ENCODE measurements around the gene REC8. TPM values are rescaled to one million over a fixed set of nuclear protein-coding genes. Genes with fewer than 3 reads are reported as not detected.

Gene REC8
- total RNA-seq, 1 experiment from 2014 or later: 6.1 TPM

DNA sequence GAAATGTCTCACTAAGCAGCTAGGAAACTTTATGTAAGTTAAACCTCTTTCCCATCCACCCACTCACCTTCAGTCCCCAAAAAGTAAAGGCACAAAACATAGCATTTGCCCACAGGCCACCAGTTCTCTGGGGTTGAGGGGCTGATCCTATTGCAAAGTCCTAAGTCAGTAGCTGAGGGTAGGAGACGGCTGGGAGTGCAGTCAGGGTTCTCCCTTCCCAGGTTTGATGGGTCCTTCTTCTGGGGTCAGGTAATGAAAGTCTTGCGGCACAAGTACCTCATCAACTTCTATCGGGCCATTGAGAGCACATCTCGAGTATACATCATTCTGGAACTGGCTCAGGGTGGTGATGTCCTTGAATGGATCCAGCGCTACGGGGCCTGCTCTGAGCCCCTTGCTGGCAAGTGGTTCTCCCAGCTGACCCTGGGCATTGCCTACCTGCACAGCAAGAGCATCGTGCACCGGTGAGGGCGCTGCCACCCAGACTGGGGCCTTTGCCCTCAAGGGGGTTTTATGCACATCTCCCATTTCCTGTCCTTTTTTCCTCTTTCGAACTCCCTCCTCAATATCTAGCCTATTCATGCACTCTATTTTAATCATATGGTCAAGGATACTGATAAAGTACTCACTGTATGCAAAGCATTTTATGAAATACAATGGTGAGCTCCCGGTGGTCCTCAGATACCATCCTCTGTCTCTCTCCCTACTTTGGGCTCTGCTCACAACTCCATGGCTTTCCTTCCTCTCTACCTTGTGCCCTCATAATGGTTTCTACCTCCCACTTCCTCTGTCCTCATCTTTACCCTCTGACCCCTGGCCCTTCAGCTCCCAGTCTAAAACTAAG, 34.6 kb downstream of the REC8 start:
- POLR2A ChIA-PET: interaction anchor here (0.7 to 2.3 kb wide), 3 partner anchors 9 to 84 kb away, joined by 3 to 19 read pairs (median 9); partner anchors contain the start of genes MDP1 and TM9SF1
- Mint-ChIP-seq H3K9me3 (ENCODE audit: unreplicated experiment) (peaks cover 8% of the 10 kb centered on the region), H3K36me3 (ENCODE audit: insufficient read depth, unreplicated experiment) (peaks cover 87% of the 10 kb centered on the region), H3K27me3 (ENCODE audit: insufficient read depth, unreplicated experiment) (no peaks in the 10 kb centered on the region), H3K4me3 (ENCODE audit: unreplicated experiment) (no peak overlapping the region), H3K27ac (ENCODE audit: low read depth, unreplicated experiment) (no peak overlapping the region), H3K4me1 (ENCODE audit: insufficient read depth, unreplicated experiment) (no peaks in the 10 kb centered on the region)
- CTCF ChIA-PET: interaction anchor here (0.5 to 2.0 kb wide), 5 partner anchors 10 to 367 kb away, joined by 3 to 5 read pairs (median 3); partner anchors contain the start of gene CIDEB
- BruUV-seq (replicated peaks): no TSS peak
- no peak for DNase-seq (ENCODE audit: unreplicated experiment)
- TF ChIP-seq, protein P1, sequence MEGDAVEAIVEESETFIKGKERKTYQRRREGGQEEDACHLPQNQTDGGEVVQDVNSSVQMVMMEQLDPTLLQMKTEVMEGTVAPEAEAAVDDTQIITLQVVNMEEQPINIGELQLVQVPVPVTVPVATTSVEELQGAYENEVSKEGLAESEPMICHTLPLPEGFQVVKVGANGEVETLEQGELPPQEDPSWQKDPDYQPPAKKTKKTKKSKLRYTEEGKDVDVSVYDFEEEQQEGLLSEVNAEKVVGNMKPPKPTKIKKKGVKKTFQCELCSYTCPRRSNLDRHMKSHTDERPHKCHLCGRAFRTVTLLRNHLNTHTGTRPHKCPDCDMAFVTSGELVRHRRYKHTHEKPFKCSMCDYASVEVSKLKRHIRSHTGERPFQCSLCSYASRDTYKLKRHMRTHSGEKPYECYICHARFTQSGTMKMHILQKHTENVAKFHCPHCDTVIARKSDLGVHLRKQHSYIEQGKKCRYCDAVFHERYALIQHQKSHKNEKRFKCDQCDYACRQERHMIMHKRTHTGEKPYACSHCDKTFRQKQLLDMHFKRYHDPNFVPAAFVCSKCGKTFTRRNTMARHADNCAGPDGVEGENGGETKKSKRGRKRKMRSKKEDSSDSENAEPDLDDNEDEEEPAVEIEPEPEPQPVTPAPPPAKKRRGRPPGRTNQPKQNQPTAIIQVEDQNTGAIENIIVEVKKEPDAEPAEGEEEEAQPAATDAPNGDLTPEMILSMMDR (IDR thresholded peaks at IDR 0.05; ENCODE audit: unreplicated experiment): no peak
- intact Hi-C loops (cut with micrococcal nuclease): no loop called here

DNA sequence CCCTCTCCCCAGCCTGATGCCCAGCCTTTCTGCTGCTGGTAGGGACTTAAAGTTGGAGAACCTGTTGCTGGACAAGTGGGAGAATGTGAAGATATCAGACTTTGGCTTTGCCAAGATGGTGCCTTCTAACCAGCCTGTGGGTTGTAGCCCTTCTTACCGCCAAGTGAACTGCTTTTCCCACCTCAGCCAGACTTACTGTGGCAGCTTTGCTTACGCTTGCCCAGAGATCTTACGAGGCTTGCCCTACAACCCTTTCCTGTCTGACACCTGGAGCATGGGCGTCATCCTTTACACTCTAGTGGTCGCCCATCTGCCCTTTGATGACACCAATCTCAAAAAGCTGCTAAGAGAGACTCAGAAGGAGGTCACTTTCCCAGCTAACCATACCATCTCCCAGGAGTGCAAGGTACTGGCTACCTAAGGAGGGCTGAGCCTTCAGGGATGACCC, 35.2 kb downstream of the REC8 start:
- POLR2A ChIA-PET: interaction anchor here (1.3 to 2.3 kb wide), 3 partner anchors 8 to 59 kb away, joined by 3 to 19 read pairs (median 9); partner anchors contain the start of genes MDP1 and TM9SF1
- H3K27ac Mint-ChIP-seq (ENCODE audit: low read depth, unreplicated experiment): no peak overlapping the region
- intact Hi-C loops (cut with micrococcal nuclease): no loop called here
- TF ChIP-seq, protein P1 (IDR thresholded peaks at IDR 0.05; ENCODE audit: unreplicated experiment): no peak
- no peaks in the 10 kb centered on the region for H3K27me3 Mint-ChIP-seq (ENCODE audit: insufficient read depth, unreplicated experiment)
- BruUV-seq (replicated peaks): no TSS peak
- H3K4me1 Mint-ChIP-seq (ENCODE audit: insufficient read depth, unreplicated experiment): no peaks in the 10 kb centered on the region
- CTCF ChIA-PET: interaction anchor here (0.5 to 2.0 kb wide), 5 partner anchors 11 to 367 kb away, joined by 3 to 5 read pairs (median 3); no protein-coding TSS in a partner anchor
- DNase-seq (ENCODE audit: unreplicated experiment): no peak
- no peak overlapping the region for H3K4me3 Mint-ChIP-seq (ENCODE audit: unreplicated experiment)
- H3K9me3 Mint-ChIP-seq (ENCODE audit: unreplicated experiment): peaks cover 8% of the 10 kb centered on the region
- H3K36me3 Mint-ChIP-seq (ENCODE audit: insufficient read depth, unreplicated experiment): peaks cover 85% of the 10 kb centered on the region

DNA sequence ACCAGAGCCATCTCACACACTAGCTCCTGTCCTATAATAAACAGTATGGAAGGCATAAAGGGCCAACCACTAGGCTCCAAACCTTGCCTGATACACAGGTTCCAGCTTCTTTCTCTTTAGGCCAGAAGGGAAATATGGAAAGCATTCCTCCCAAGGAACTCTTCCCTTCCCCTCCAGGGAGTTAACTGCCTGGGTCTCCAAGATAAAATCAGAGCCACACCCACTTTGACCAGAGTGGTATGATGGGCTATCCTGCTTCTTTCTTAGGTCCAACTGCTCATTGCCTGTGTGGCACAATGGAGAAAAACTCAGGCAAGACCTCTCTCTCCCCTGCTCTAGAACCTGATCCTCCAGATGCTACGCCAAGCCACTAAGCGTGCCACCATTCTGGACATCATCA, 35.7 kb downstream of the REC8 start:
- DNase-seq (ENCODE audit: unreplicated experiment): no peak
- H3K9me3 Mint-ChIP-seq (ENCODE audit: unreplicated experiment): peaks cover 6% of the 10 kb centered on the region
- intact Hi-C loops (cut with micrococcal nuclease): no loop called here
- no peak overlapping the region for H3K4me3 Mint-ChIP-seq (ENCODE audit: unreplicated experiment)
- no TSS peak for BruUV-seq (replicated peaks)
- H3K36me3 Mint-ChIP-seq (ENCODE audit: insufficient read depth, unreplicated experiment): peaks cover 86% of the 10 kb centered on the region
- no peak overlapping the region for H3K27ac Mint-ChIP-seq (ENCODE audit: low read depth, unreplicated experiment)
- POLR2A ChIA-PET: interaction anchor here (1.3 to 2.3 kb wide), 3 partner anchors 8 to 60 kb away, joined by 3 to 19 read pairs (median 9); partner anchors contain the start of genes MDP1 and TM9SF1
- CTCF ChIA-PET: interaction anchor here (0.6 to 1.4 kb wide), 3 partner anchors 22 to 224 kb away, joined by 3 read pairs; no protein-coding TSS in a partner anchor
- H3K4me1 Mint-ChIP-seq (ENCODE audit: insufficient read depth, unreplicated experiment): no peaks in the 10 kb centered on the region
- no peaks in the 10 kb centered on the region for H3K27me3 Mint-ChIP-seq (ENCODE audit: insufficient read depth, unreplicated experiment)
- TF ChIP-seq, protein P1 (IDR thresholded peaks at IDR 0.05; ENCODE audit: unreplicated experiment): no peak

DNA sequence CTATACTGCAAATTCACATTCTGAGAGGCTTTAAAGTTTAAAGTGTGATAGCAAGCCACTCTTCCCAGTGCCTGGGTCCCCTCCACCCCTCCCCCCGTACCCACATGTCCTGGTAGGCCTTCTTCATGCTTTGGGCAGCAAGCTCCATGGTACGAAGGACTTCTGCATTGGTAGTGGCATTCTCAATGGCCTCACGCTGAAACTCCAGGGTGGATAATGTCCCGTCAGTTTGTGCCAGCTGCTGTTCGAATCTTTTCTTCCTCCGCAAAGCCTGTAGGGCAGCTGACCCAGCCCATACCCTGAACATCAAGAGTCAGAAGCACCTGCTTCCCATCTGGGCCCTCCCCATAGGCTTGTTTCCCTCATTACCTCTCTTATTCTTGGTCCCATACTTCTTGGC, 39.4 kb downstream of the REC8 start:
- Mint-ChIP-seq H3K27me3 (ENCODE audit: insufficient read depth, unreplicated experiment) (no peaks in the 10 kb centered on the region), H3K36me3 (ENCODE audit: insufficient read depth, unreplicated experiment) (peaks cover 72% of the 10 kb centered on the region), H3K27ac (ENCODE audit: low read depth, unreplicated experiment) (no peak overlapping the region), H3K4me3 (ENCODE audit: unreplicated experiment) (no peak overlapping the region), H3K9me3 (ENCODE audit: unreplicated experiment) (no peaks in the 10 kb centered on the region), H3K4me1 (ENCODE audit: insufficient read depth, unreplicated experiment) (peaks cover 18% of the 10 kb centered on the region)
- TF ChIP-seq, protein P1 (IDR thresholded peaks at IDR 0.05; ENCODE audit: unreplicated experiment): no peak
- DNase-seq (ENCODE audit: unreplicated experiment): no peak
- CTCF ChIA-PET: interaction anchor here (1.1 kb wide), 1 partner anchor 26 kb away, joined by 4 read pairs; no protein-coding TSS in a partner anchor
- POLR2A ChIA-PET: interaction anchor here (0.6 to 5.9 kb wide), 7 partner anchors 16 to 933 kb away, joined by 3 to 68 read pairs (median 13); partner anchors contain the start of genes IPO4, IRF9, PSME2 and RNF31
- intact Hi-C loops (cut with micrococcal nuclease): no loop called here
- no TSS peak for BruUV-seq (replicated peaks)
